ENCODE results near the gene PHF1.
"Not testable (repeated sequence)": the region's sequence is repeated elsewhere in the genome, so short reads cannot be mapped to it uniquely, and the experiment has no call there.

Gene PHF1

GRCh38 chr6:33410711-33411631, at the start of gene PHF1:
Gene PHF1, plus strand, starts transcription at chr6:33411014. Its CDS starts 1,250 bp downstream, at chr6:33412264.
- peak; percentile 67 to 80 for DNase-seq

DNA sequence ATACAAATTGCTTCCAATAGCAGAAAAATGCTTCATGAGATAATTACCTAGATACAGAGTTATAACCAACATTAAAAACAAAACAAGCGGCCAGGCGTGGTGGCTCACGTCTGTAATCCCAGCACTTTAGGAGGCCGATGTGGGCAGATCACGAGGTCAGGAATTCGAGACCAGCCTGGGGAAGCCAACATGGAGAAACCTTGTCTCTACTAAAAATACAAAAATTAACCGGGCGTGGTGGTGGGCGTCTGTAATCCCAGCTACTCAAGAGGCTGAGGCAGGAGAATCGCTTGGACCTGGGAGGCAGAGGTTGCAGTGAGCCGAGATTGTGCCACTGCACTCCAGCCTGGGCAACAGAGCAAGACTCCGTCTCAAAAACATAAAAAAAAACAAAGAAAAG, 47.3 kb upstream of the PHF1 start:
- DNase-seq = not testable (repeated sequence)

GRCh38 chr6:33364475-33365205, 46.2 kb upstream of the PHF1 start:
- not testable (repeated sequence) for DNase-seq

- DNase-seq = not testable (repeated sequence)
These were observed 45.4 kb upstream of the PHF1 start for GRCh38 chr6:33365206-33365971.

DNA sequence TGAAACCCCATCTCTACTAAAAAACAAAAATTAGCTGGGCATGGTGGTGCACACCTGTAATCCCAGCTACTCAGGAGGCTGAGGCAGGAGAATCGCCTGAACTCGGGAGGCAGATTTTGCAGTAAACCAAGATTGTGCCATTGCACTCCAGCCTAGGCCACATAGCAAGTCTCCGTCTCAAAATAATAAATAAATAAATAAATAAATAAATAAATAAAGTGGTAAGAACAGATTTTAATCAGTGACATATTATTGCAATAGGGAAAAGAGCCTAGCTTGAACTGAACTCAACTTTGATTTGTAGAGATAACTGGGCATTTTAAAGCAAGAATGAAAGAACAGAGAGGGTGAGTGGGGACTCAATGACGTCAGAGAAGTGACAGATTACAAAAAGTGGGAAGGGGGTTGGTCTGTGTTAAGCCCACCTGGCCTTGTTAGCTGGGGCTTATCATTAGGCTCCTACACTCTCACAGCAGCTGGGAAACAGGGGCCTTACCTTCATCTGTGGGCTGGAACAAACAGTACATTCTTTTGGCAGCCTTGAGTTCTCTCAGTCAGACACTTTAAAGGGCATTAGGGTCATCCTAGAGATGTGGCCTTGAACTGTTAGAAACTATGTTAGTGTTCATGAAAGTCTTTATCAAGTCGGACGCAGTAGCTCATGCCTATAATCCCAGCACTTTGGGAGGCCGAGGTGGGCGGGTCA, 43.7 kb upstream of the PHF1 start:
- no peak for DNase-seq

DNA sequence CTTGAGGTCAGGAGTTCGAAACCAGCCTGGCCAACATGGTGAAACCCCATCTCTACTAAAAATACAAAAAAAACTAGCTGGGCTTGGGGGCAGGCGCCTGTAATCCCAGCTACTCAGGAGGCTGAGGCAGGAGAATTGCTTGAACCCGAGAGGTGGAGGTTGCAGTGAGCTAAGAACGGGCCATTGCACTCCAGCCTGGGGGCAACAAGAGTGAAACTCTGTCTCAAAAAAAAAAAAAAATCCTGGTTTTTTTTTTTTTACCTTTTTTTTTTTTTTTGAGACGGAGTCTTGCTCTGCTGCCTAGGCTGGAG, 43.1 kb upstream of the PHF1 start:
- not testable (repeated sequence) for DNase-seq

DNA sequence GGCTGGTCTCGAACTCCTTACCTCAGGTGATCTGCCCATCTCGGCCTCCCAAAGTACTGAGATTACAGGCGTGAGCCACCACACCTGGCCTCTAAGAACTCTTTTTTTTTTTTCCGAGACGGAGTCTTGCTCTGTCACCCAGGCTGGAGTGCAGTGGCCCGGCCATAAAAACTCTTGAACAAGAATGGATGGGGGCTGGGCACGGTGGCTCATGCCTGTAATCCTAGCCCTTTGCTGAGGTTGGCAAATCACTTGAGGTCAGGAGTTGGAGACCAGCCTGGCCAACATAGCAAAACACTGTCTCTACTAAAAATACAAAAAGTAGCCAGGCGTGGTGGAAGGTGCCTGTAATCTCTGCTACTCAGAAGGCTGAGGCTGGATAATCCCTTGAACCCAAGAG, 38.9 kb upstream of the PHF1 start:
- not testable (repeated sequence) for DNase-seq

DNA sequence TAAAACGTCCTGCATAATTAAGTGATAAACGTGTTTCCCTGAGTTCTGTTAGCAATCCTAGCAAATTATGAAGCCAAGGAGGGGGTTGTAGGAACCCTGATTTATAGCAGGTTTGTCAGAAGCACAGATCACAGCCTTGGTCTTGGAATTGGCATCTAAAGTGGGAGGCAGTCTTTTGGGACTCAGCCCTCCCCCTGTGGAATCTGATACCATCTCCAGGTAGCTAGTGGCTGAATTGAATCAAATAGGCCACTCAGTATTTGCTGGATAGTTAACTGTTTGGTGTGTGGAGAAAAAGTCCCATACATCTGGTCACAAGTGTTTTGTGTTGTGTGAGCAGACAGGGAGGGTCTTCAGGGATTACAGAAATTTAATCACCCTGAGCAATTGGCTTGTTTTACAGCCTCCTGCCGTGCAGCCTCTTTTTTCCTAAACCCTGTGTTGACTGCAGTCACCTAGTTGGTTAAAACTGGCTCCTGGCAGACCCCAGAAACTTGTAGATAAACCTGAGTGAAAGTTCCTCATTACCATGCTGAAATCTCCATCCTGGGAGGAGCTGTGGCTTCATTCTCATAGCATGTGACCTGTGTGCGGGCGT, 38.2 kb upstream of the PHF1 start:
- no peak for DNase-seq

DNA sequence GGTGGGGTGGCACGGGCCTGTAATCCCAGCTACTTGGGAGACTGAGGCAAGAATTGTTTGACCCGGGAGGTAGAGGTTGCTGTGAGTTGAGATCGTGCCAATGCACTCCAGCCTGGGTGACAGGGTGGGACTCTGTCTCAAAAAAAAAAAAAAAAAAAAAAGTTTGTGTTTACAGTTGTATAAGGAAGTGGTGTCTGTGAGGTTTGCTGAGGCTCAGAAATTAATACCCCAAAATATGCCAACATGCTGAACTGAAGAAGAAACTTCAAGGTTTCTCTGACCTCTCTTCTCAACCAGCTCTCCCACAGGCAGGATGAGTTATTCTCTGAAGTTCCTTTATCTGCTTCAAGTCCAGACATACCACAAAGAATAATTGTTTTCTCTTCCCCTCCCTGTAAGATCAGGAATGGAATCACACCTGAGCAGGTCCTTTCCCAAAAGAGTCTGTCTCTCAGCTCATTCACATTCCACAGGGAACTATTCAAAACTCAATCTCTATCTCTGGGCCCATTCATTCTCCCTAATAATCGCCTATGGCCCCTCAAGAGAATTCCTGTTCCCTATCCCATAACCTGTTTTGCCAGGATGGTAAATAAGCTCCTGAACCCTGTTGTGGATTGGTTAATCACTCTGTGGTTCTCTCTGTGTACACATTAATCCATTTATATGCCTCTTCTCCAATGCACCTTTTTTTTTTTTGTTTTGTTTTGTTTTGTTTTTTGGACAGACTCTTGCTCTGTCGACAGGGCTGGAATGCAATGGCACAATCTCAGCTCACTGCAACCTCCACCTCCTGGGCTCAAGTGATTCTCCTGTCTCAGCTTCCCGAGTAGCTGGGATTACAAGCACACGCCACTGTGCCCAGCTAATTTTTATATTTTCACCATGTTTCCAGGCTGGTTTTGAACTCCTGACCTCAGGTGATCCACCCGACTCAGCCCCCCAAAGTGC, 36.6 kb upstream of the PHF1 start:
- DNase-seq = no peak

DNA sequence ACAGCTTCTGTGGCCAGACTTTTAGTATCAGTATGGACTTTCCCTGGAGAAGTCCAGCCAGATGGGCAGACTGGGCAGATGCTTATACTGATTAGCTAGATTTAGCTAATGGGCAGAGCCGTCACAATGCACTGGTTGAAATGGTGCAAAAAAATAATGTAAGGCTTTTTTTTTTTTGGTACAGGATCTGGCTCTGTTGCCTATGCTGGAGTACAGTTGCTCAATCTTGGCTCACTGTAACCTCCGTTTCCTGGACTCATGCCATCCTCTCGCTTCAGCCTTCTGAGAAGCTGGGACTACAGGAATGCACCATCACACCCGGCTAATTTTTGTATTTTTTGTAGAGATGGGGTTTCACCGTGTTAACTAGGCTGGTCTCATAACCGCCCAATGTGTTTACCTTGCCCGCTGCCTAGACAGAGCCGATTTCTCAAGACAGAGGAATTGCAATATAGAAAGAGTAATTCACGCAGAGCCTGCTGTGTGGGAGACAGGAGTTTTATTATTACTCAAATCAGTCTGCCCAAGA, 35.6 kb upstream of the PHF1 start:
- no peak for DNase-seq

- DNase-seq = no peak
These were observed 33.6 kb upstream of the PHF1 start for GRCh38 chr6:33377171-33377570.

DNA sequence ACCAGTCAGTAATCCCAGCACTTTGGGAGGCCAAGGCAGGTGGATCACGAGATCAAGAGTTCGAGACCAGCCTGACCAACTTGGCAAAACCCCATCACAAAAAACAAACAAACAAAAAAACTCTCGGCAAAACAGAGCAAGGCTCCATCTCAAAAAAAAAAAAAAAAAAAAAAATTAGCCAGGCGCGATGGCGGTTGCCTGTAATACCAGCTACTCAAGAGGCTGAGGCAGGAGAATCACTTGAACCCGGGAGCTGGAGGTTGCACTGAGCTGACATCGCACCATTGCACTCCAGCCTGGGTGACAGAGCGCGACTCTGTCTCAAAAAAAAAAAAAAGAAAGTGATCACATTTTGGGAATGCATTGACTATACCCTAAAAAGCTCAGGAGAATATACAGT, 31.6 kb upstream of the PHF1 start:
- not testable (repeated sequence) for DNase-seq

DNA sequence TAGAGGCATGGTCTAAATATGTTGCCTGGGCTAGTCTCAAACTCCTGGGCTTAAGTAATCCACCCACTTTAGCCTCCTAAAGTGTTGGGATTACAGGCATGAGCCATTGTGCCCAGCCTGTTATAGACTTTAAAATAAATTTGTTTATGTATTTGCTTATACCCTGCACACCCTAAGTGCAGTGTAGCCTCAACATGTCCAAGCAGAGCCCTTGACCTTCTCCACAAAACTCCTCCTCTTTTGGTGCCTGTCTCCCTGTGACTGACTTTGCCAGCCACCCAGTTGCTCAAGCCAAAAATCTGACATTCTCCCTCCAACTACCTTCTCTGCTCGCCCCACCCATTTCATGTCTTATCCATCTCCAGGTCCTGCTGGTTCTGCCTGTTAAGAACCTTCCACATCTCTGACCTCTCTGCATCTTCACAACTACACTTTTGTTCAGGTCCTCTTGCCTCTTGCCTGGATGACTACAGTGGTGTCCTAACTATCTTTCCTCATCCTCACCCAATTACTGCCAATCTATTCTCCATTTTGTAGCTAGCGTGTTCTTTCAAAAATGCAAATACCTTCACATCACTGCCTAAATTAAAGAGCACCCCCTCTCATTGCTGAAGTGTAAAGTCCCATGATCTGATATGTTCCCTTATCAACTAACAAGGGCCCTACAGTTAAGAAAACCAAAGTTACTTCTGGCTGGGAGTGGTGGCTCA, 30.4 kb upstream of the PHF1 start:
- no peak for DNase-seq

GRCh38 chr6:33383427-33384185, 27.2 kb upstream of the PHF1 start:
- no peak for DNase-seq

GRCh38 chr6:33384581-33385020, 26.2 kb upstream of the PHF1 start:
- DNase-seq = no peak

DNA sequence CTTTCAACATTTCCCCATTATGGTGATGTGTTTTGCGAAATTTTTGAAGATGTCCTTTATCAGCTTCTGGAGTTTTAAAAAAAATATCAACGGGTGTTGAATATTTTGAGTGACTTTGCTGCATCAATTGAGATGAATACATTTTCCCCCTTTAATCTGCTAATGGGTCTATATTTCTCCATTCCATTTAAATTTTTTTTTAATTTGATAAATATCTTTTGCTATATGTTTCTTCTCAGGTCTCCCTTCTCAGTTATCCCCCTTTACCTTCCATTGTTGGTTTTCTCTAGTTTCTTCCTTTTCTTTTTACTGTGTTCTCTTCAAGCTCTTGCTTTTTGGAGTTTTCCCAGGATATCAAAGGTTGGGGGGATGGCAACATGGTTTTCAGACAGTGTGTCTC, 20.6 kb upstream of the PHF1 start:
- DNase-seq = no peak

- DNase-seq = no peak
These were observed 20.0 kb upstream of the PHF1 start for GRCh38 chr6:33390767-33391277.

- DNase-seq = peak; percentile 99 to 100
These were observed 19.4 kb upstream of the PHF1 start, which contains the start of gene KIFC1 for GRCh38 chr6:33391278-33391921. Gene KIFC1, plus strand, starts transcription at chr6:33391823. Its CDS starts 163 bp downstream, at chr6:33391986.

Measured in NCI-H2081 (cell line).